SK-N-SH treated with all-trans-retinoic acid at 6 μM for 48 hours (cell line): Measurements from ENCODE around the gene SCCPDH.

Source experiments
- CSDC2 ChIP-seq: fragments of 250-450 bp; sonication (Bioruptor Pico); IDR thresholded peaks from 2 replicates; pipeline ENCODE4 v1.5.0; 2020; ENCODE audit warnings: mild to moderate bottlenecking, moderate library complexity
- ESRRG ChIP-seq: fragments of 250-450 bp; sonication (Bioruptor Pico); IDR thresholded peaks from 2 replicates; pipeline ENCODE4 v1.6.1; 2021; ENCODE audit warnings: mild to moderate bottlenecking
- ISL1 ChIP-seq: fragments of 250-450 bp; sonication (Bioruptor Pico); IDR thresholded peaks from 2 replicates; pipeline ENCODE4 v2.1.2; 2022; ENCODE audit warnings: mild to moderate bottlenecking, moderate library complexity
- PATZ1 ChIP-seq: fragments of 250-450 bp; sonication (Bioruptor Pico); IDR thresholded peaks from 2 replicates; pipeline ENCODE4 v1.8.0; 2020; ENCODE audit warnings: mild to moderate bottlenecking, moderate library complexity, borderline replicate concordance
- POU6F1 ChIP-seq: fragments of 250-450 bp; sonication (Bioruptor Pico); IDR thresholded peaks from 2 replicates; pipeline ENCODE4 v1.8.0; 2021; ENCODE audit warnings: low read depth, mild to moderate bottlenecking, moderate library complexity, borderline replicate concordance
- TOX ChIP-seq: fragments of 250-450 bp; sonication (Bioruptor Pico); IDR thresholded peaks from 2 replicates; pipeline ENCODE4 v1.8.0; 2021; ENCODE audit warnings: mild to moderate bottlenecking, moderate library complexity, borderline replicate concordance
- TSHZ2 ChIP-seq: fragments of 250-450 bp; sonication (Bioruptor Pico); IDR thresholded peaks from 2 replicates; pipeline ENCODE4 v1.5.0; 2020; ENCODE audit warnings: mild to moderate bottlenecking, moderate library complexity
- ZFP3 ChIP-seq: fragments of 250-450 bp; sonication (Bioruptor Pico); IDR thresholded peaks from 2 replicates; pipeline ENCODE4 v1.5.0; 2020; ENCODE audit warnings: mild to moderate bottlenecking, moderate library complexity

- TF ChIP-seq TOX (CRISPR knock-in tag) (peak; percentile 49; the same call in 1 of the 2 replicates), ESRRG (CRISPR knock-in tag) (no peak), PATZ1 (CRISPR knock-in tag) (no peak), ZFP3 (CRISPR knock-in tag) (no peak), ISL1 (CRISPR knock-in tag) (no peak), POU6F1 (CRISPR knock-in tag) (no peak; the same call in 1 of the 2 replicates), CSDC2 (CRISPR knock-in tag) (no peak), TSHZ2 (no peak)
These were observed 18.8 kb upstream of the SCCPDH start for GRCh38 chr1:246705368-246705767.
